ENCODE data around the gene KCNT2.
"Not testable (repeated sequence)": the region's sequence is repeated elsewhere in the genome, so short reads cannot be mapped to it uniquely, and the experiment has no call there.

Gene KCNT2

GRCh38 chr1:196510451-196510850, 97.8 kb downstream of the KCNT2 start:
- no peak for DNase-seq

GRCh38 chr1:196504224-196504623, 104.0 kb downstream of the KCNT2 start:
- not testable (repeated sequence) for DNase-seq

- DNase-seq = no peak
Measured at GRCh38 chr1:196502437-196502836, 105.8 kb downstream of the KCNT2 start.

- DNase-seq = no peak
Measured at GRCh38 chr1:196501760-196502428, 106.3 kb downstream of the KCNT2 start.

GRCh38 chr1:196497817-196498216, 110.4 kb downstream of the KCNT2 start:
- DNase-seq = no peak

- no peak for DNase-seq
Measured at GRCh38 chr1:196494766-196495165, 113.5 kb downstream of the KCNT2 start.

GRCh38 chr1:196493881-196494280, 114.4 kb downstream of the KCNT2 start:
- DNase-seq = no peak

GRCh38 chr1:196488579-196488978, 119.7 kb downstream of the KCNT2 start:
- no peak for DNase-seq

GRCh38 chr1:196486346-196486745, 121.9 kb downstream of the KCNT2 start:
- no peak for DNase-seq

- DNase-seq = no peak
Measured at GRCh38 chr1:196481616-196482015, 126.6 kb downstream of the KCNT2 start.

GRCh38 chr1:196477262-196477661, 131.0 kb downstream of the KCNT2 start:
- no peak for DNase-seq

GRCh38 chr1:196467230-196467925, 140.9 kb downstream of the KCNT2 start:
- DNase-seq = no peak

GRCh38 chr1:196466654-196467053, 141.6 kb downstream of the KCNT2 start:
- DNase-seq = no peak

- no peak for DNase-seq
Measured at GRCh38 chr1:196466166-196466565, 142.1 kb downstream of the KCNT2 start.

GRCh38 chr1:196464480-196464941, 143.7 kb downstream of the KCNT2 start:
- no peak for DNase-seq

- no peak for DNase-seq
Measured at GRCh38 chr1:196462086-196462485, 146.2 kb downstream of the KCNT2 start.

GRCh38 chr1:196461521-196461920, 146.7 kb downstream of the KCNT2 start:
- DNase-seq = no peak

GRCh38 chr1:196459383-196459782, 148.9 kb downstream of the KCNT2 start:
- no peak for DNase-seq

GRCh38 chr1:196454792-196455191, 153.4 kb downstream of the KCNT2 start:
- DNase-seq = no peak

- no peak for DNase-seq
Measured at GRCh38 chr1:196451103-196451502, 157.1 kb downstream of the KCNT2 start.

GRCh38 chr1:196450143-196451095, 157.8 kb downstream of the KCNT2 start:
- no peak for DNase-seq

- DNase-seq = no peak
Measured at GRCh38 chr1:196449460-196449859, 158.8 kb downstream of the KCNT2 start.

GRCh38 chr1:196445775-196446174, 162.5 kb downstream of the KCNT2 start:
- DNase-seq = no peak
